Mesenchymal stem cell (in vitro differentiated cells and primary cell): ENCODE data around the gene PPDPF.
"Not testable (repeated sequence)": the region's sequence is repeated elsewhere in the genome, so short reads cannot be mapped to it uniquely, and the experiment has no call there.

Experiments
- DNase-seq: peaks from one replicate; pipeline ENCODE4 v3.0.0-alpha.2; 2013
- H2AFZ ChIP-seq: one replicate; pipeline ENCODE4 v1.6.1; 2013; ENCODE audit warnings: low read depth, mild to moderate bottlenecking, control low read depth, inconsistent platforms, low read length, moderate library complexity
- H2AK5ac ChIP-seq: 2 replicates; pipeline ENCODE4 v1.6.1; 2013; ENCODE audit warnings: low read length, moderate library complexity, mild to moderate bottlenecking, inconsistent platforms; ENCODE audit not compliant: severe bottlenecking
- H2BK120ac ChIP-seq: one replicate; pipeline ENCODE4 v1.6.1; 2013; ENCODE audit warnings: low read depth, mild to moderate bottlenecking, inconsistent platforms, low read length, moderate library complexity
- H2BK12ac ChIP-seq, 2 experiments: one replicate each; pipeline ENCODE4 v1.6.1; 2013; ENCODE audit warnings: inconsistent platforms in 2 of 2, low read length in 2 of 2, mild to moderate bottlenecking in 2 of 2, moderate library complexity in 2 of 2, control low read depth in 1 of 2
- H2BK15ac ChIP-seq: one replicate; pipeline ENCODE4 v1.6.1; 2013; ENCODE audit warnings: mild to moderate bottlenecking, low read depth, inconsistent platforms; ENCODE audit not compliant: poor library complexity, severe bottlenecking
- H2BK5ac ChIP-seq: 2 replicates; pipeline ENCODE4 v1.6.1; 2013; ENCODE audit warnings: low read depth, mild to moderate bottlenecking, low read length, control low read depth, inconsistent platforms; ENCODE audit not compliant: poor library complexity, severe bottlenecking
- H3K14ac ChIP-seq, 2 experiments: one replicate each; pipeline ENCODE4 v1.6.1; 2013; ENCODE audit warnings: inconsistent platforms in 2 of 2, low read length in 2 of 2, control low read depth in 1 of 2, mild to moderate bottlenecking in 1 of 2, moderate library complexity in 1 of 2
- H3K18ac ChIP-seq, 2 experiments: one replicate each; pipeline ENCODE4 v1.6.1; 2013; ENCODE audit warnings: inconsistent platforms in 2 of 2, low read length in 2 of 2, control low read depth in 1 of 2, low read depth in 1 of 2, mild to moderate bottlenecking in 1 of 2
- H3K23ac ChIP-seq, 2 experiments: one replicate each; pipeline ENCODE4 v1.6.1; 2013; ENCODE audit warnings: inconsistent platforms in 2 of 2, low read length in 2 of 2, mild to moderate bottlenecking in 2 of 2, moderate library complexity in 2 of 2, control low read depth in 1 of 2
- H3K27ac ChIP-seq: 2 replicates; pipeline ENCODE4 v1.5.1; 2013; ENCODE audit warnings: mild to moderate bottlenecking, moderate library complexity, low read length, control low read depth, inconsistent platforms; ENCODE audit not compliant: poor library complexity, severe bottlenecking
- H3K27me3 ChIP-seq, 2 experiments: 2 replicates each; pipeline versions ENCODE4 v1.6.1 to v1.7.0; 2013; ENCODE audit warnings: low read length in 2 of 2, mild to moderate bottlenecking in 2 of 2, moderate library complexity in 2 of 2, control low read depth in 1 of 2, inconsistent platforms in 1 of 2; ENCODE audit not compliant: control insufficient read depth in 1 of 2, insufficient read depth in 1 of 2
- H3K36me3 ChIP-seq, 2 experiments: 2 replicates each; pipeline versions ENCODE4 v1.6.1 to v1.7.0; 2013; ENCODE audit warnings: low read length in 2 of 2, control low read depth in 1 of 2, inconsistent platforms in 1 of 2, low read depth in 1 of 2, mild to moderate bottlenecking in 1 of 2; ENCODE audit not compliant: insufficient read depth in 2 of 2, control insufficient read depth in 1 of 2
- H3K4ac ChIP-seq, 2 experiments: one replicate each; pipeline ENCODE4 v1.6.1; 2013; ENCODE audit warnings: inconsistent platforms in 2 of 2, low read length in 2 of 2, mild to moderate bottlenecking in 2 of 2, moderate library complexity in 2 of 2, control low read depth in 1 of 2, low read depth in 1 of 2
- H3K4me1 ChIP-seq: 2 replicates; pipeline ENCODE4 v1.6.1; 2013; ENCODE audit warnings: low read depth, low read length, control low read depth; ENCODE audit not compliant: control insufficient read depth, insufficient read depth
- H3K4me2 ChIP-seq: 2 replicates; pipeline ENCODE4 v1.6.1; 2013; ENCODE audit warnings: low read length, mild to moderate bottlenecking, inconsistent platforms; ENCODE audit not compliant: poor library complexity, severe bottlenecking
- H3K4me3 ChIP-seq, 2 experiments: 2 replicates each; pipeline versions ENCODE4 v1.5.1 to v1.7.0; 2013; ENCODE audit warnings: low read length in 2 of 2, mild to moderate bottlenecking in 2 of 2, control low read depth in 1 of 2, low read depth in 1 of 2; ENCODE audit not compliant: insufficient read depth in 1 of 2
- H3K79me1 ChIP-seq: replicated peaks from 2 replicates; pipeline ENCODE4 v1.6.1; 2013; ENCODE audit warnings: mild to moderate bottlenecking, control low read depth, low read length, inconsistent platforms; ENCODE audit not compliant: poor library complexity, severe bottlenecking
- H3K9ac ChIP-seq: 2 replicates; pipeline ENCODE4 v1.7.0; 2013; ENCODE audit warnings: mild to moderate bottlenecking, low read length, moderate library complexity
- H3K9me3 ChIP-seq: 2 replicates; pipeline ENCODE4 v1.7.0; 2013; ENCODE audit warnings: mild to moderate bottlenecking, low read length; ENCODE audit not compliant: control insufficient read depth
- H4K8ac ChIP-seq: one replicate; pipeline ENCODE4 v1.6.1; 2013; ENCODE audit warnings: inconsistent platforms, mild to moderate bottlenecking, low read length, moderate library complexity
- H4K91ac ChIP-seq: one replicate; pipeline ENCODE4 v1.6.1; 2013; ENCODE audit warnings: mild to moderate bottlenecking, low read length, inconsistent platforms
- WGBS: methylation state at CpG from one replicate; pipeline ENCODE4 v1.1.7; 2013; ENCODE audit warnings: mixed read lengths; 5-methylcytosine and 5-hydroxymethylcytosine counted together

PPDPF gene

DNA sequence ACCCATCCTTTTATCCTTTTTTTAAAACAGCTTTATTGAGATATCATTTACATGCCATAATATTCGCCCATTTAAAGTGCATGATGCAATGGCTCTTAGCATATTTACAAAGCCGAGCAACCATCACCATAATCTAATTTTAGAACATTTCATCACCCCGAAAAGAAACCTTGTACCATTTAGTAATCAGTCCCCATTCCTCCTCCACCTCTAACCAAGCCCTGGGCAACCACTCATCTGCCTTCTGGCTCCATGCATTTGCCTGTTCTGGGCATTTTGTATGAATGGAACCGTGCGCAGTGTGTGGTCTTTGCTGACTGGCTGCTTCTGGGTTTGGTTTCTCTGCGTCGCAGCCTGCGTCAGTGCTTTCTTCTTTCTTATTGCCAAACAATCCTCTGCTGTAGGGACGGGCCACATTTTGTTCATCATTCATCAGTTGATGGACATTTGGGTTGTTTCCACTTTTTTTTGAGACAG lies 11.4 kb upstream of the PPDPF start:
- no peak overlapping the region for H3K14ac ChIP-seq
- H3K9me3 ChIP-seq = peaks cover 12% of the 10 kb centered on the region
- H2BK5ac ChIP-seq = no peak overlapping the region
- no peak for DNase-seq
- H4K91ac ChIP-seq = no peak overlapping the region
- H3K79me1 ChIP-seq = no peaks in the 10 kb centered on the region
- H3K9ac ChIP-seq = no peak overlapping the region
- no peak overlapping the region for H3K4me2 ChIP-seq
- no peak overlapping the region for H2AFZ ChIP-seq
- no peak overlapping the region for H3K18ac ChIP-seq
- no peaks in the 10 kb centered on the region for H3K4me1 ChIP-seq
- H3K27me3 ChIP-seq = peaks cover 23 to 68% of the 10 kb centered on the region in 2 experiments
- H3K23ac ChIP-seq = no peak overlapping the region
- H2BK120ac ChIP-seq = no peak overlapping the region
- no peak overlapping the region for H4K8ac ChIP-seq
- no peaks in the 10 kb centered on the region for H3K36me3 ChIP-seq
- no peak overlapping the region for H2AK5ac ChIP-seq
- no peak overlapping the region for H3K4ac ChIP-seq
- H3K27ac ChIP-seq = no peak overlapping the region
- WGBS = 80% methylated on average over 8 of the region's 9 CpGs
- no peak overlapping the region for H3K4me3 ChIP-seq
- H2BK12ac ChIP-seq = no peak overlapping the region
- H2BK15ac ChIP-seq = no peak overlapping the region

DNA sequence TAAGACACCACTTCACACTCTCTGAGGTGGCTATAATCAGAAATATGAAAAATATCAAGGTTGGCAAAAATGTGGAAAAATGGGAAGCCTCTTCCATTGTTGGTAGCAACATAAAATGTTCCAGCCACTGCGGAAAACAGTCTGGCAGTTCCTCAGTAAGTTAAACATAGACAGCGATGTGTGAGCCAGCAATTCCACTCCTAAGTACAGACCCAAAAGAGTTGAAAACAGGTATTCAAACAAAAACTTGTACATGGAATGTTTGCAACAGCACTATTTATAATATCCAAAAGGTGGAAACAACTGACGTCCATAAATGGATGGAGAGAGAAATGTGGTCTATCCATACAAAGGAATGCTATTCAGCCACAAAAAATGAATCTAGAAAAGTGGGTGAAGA lies 7.4 kb upstream of the PPDPF start:
- Histone ChIP-seq H3K18ac (no peak overlapping the region), H2BK15ac (no peak overlapping the region), H3K4ac (no peak overlapping the region), H3K14ac (no peak overlapping the region), H4K91ac (no peak overlapping the region), H3K27me3 (peaks cover 9 to 57% of the 10 kb centered on the region in 2 experiments), H3K9ac (no peak overlapping the region), H3K4me3 (no peak overlapping the region), H4K8ac (no peak overlapping the region), H3K23ac (no peak overlapping the region), H3K9me3 (no peaks in the 10 kb centered on the region), H3K79me1 (no peaks in the 10 kb centered on the region), H3K36me3 (peaks cover 0 to under 1% of the 10 kb centered on the region in 2 experiments), H3K4me1 (no peaks in the 10 kb centered on the region), H2BK5ac (no peak overlapping the region), H3K4me2 (no peak overlapping the region), H3K27ac (no peak overlapping the region), H2AK5ac (no peak overlapping the region), H2BK120ac (no peak overlapping the region), H2BK12ac (no peak overlapping the region), H2AFZ (no peak overlapping the region)
- DNase-seq = no peak
- 95% methylated on average over 3 of the region's 3 CpGs for WGBS

DNA sequence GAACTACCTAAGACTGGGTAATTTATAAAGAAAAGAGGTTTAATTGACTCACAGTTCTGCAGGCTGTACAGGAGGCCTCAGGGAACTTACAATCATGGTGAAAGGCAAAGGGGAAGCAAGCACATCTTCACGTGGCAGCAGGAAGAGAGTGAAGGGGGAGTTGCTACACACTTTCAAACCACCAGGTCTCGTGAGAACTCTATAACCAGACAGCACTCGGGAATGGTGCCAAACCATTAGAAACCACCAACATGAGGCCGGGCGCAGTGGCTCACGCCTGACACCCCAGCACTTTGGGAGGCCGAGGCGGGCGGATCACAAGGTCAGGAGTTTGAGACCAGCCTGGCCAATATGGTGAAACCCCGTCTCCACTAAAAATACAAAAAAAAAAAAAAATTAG lies 6.0 kb upstream of the PPDPF start:
- H4K8ac ChIP-seq, H3K9ac ChIP-seq, H2AFZ ChIP-seq, H3K4me2 ChIP-seq, H2AK5ac ChIP-seq, H3K4ac ChIP-seq, H4K91ac ChIP-seq, H3K27ac ChIP-seq, DNase-seq, H3K18ac ChIP-seq, H2BK5ac ChIP-seq, H3K36me3 ChIP-seq, H2BK120ac ChIP-seq, H3K4me3 ChIP-seq, H3K23ac ChIP-seq, H2BK12ac ChIP-seq, H3K14ac ChIP-seq, H3K79me1 ChIP-seq, H3K9me3 ChIP-seq, H3K4me1 ChIP-seq, H2BK15ac ChIP-seq: not testable (repeated sequence)
- H3K27me3 ChIP-seq = peaks cover 9 to 61% of the 10 kb centered on the region in 2 experiments
- 87% methylated on average over 10 of the region's 10 CpGs for WGBS

DNA sequence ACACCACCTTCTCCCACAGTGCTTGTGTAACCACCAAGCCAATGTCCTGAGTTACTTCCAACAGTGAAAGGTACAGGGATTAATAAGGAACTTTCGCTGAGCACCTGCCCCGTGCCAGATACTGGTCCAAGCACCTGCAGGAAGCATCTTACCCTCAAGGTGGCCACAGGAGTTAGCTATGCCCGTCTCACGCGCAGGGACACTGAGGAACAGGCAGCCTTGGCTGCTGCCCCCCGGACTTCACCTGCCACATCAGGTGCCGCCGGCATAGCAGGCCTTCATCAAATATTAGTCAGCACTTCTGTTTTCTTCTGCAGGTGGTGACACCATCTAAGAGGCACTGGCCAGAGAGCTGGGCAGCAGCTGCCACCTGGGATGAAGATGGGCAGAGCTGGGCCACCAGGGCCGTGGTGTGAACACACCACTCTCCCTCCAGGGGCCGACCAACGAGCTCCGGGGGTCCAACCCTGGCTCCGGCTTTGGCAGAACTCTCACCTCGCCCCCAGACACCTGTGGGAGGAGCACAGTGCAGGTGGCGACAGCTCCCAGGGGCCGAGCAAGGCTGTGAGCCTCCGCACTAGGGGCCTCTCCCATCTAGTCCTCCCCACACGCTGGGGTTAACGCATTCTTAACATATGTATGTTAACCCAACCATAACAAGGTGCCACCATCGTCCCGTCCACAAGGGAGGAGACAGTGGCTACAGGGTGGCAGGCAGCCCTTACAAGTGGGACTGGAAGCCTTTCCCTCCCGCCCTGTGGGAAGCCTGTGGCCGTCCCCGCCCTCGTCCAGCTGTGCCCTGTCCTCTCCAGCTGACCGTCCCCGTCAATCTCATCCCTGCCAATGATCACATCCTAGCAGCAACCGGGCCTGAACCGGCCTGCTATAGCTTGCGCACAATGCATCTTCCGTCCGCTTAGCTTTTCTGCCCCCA lies 2.9 kb upstream of the PPDPF start:
- Histone ChIP-seq H3K4me1 (peaks cover 25% of the 10 kb centered on the region), H3K23ac (no peak overlapping the region), H3K9ac (no peak overlapping the region), H2BK12ac (no peak overlapping the region), H2BK120ac (no peak overlapping the region), H3K36me3 (peaks cover 7 to 16% of the 10 kb centered on the region in 2 experiments), H2BK5ac (no peak overlapping the region), H4K8ac (no peak overlapping the region), H3K9me3 (no peaks in the 10 kb centered on the region), H3K27me3 (peaks cover 7 to 42% of the 10 kb centered on the region in 2 experiments), H3K79me1 (peaks cover 13% of the 10 kb centered on the region), H3K14ac (no peak overlapping the region), H3K27ac (no peak overlapping the region), H3K4me2 (no peak overlapping the region), H3K4ac (no peak overlapping the region), H2AFZ (no peak overlapping the region), H2AK5ac (no peak overlapping the region), H3K18ac (no peak overlapping the region), H4K91ac (no peak overlapping the region), H3K4me3 (no peak overlapping the region), H2BK15ac (no peak overlapping the region)
- no peak for DNase-seq
- WGBS = 90% methylated on average over 32 of the region's 32 CpGs
